Aorta (tissue), 5 donors: Measurements from ENCODE around the gene MMP25. TPM values are rescaled to one million over a fixed set of nuclear protein-coding genes. Genes with fewer than 3 reads are reported as not detected.

Experiments
- ATAC-seq: fragments of 200-7000 bp; cut with Tn5 transposase; one replicate; pipeline ENCODE4 v1.9.1; 2022; ENCODE audit warnings: moderate library complexity; ENCODE audit not compliant: low FRiP score
- DNase-seq, 2 donors: peaks; one replicate each; pipeline ENCODE4 v3.0.0-alpha.2; 2020
- H3K27ac ChIP-seq, 2 donors: one replicate each; pipeline ENCODE4 v1.5.1; 2013; ENCODE audit warnings: low read length in 2 of 2, mild to moderate bottlenecking in 2 of 2, moderate library complexity in 2 of 2, control low read depth in 1 of 2, inconsistent platforms in 1 of 2, low read depth in 1 of 2
- H3K27me3 ChIP-seq, 2 donors: one replicate each; pipeline ENCODE4 v1.6.1; 2013; ENCODE audit warnings: control low read depth in 1 of 2, low read length in 1 of 2, mild to moderate bottlenecking in 1 of 2, moderate library complexity in 1 of 2; ENCODE audit not compliant: insufficient read depth in 2 of 2, control insufficient read depth in 1 of 2
- H3K36me3 ChIP-seq, 2 donors: one replicate each; pipeline ENCODE4 v1.6.1; 2013; ENCODE audit warnings: control low read depth in 1 of 2, low read length in 1 of 2, mild to moderate bottlenecking in 1 of 2; ENCODE audit not compliant: insufficient read depth in 2 of 2, control insufficient read depth in 1 of 2
- H3K4me1 ChIP-seq, 2 donors: one replicate each; pipeline ENCODE4 v1.6.1; 2013; ENCODE audit warnings: low read length in 2 of 2, control low read depth in 1 of 2, mild to moderate bottlenecking in 1 of 2, moderate library complexity in 1 of 2; ENCODE audit not compliant: insufficient read depth in 2 of 2, control insufficient read depth in 1 of 2
- H3K4me3 ChIP-seq, 2 donors: one replicate each; pipeline ENCODE4 v1.5.1; 2013; ENCODE audit warnings: low read length in 2 of 2, control low read depth in 1 of 2, mild to moderate bottlenecking in 1 of 2
- H3K9me3 ChIP-seq: one replicate; pipeline ENCODE4 v1.6.1; 2013; ENCODE audit warnings: mild to moderate bottlenecking, low read length; ENCODE audit not compliant: control insufficient read depth
- WGBS, 2 donors: extraction: QIAGEN DNeasy Blood & Tissue Kit; methylation state at CpG; one replicate each; pipeline ENCODE4 v1.1.7; 2013; 5-methylcytosine and 5-hydroxymethylcytosine counted together
- intact Hi-C, 2 donors: fragments of 100-400 bp; cut with DNase I; formaldehyde crosslinking; loops; one replicate each; pipeline versions ENCODE4 v1.14.2 to v1.15.0; 2022
- polyA plus RNA-seq, 2 donors: library from polyadenylated mRNA; stranded (reverse); fragments of 200-250 nt; gene quantifications; one replicate each; pipeline ENCODE4 v1.2.3, GENCODE V29; 2013
- total RNA-seq, 2 donors: library from RNA; stranded (reverse); fragmentation: NEBNext Ultra II Directional; extraction: Animal tissue kit (Norgen Biotek cat#: 25700); gene quantifications; one replicate each; pipeline ENCODE4 v1.2.1, GENCODE V29; 2021
- donor health status: healthy with polysubstance abuse.
- donor health status: Bipolar disorder and iron deficiency.
- donor health status: DM: no; HTN: no; CAD: no.
- donor health status: DM: no; HTN: no; CAD: no.
- donor health status: DM: yes; HTN: yes; CAD: no.

MMP25 gene
- total and polyA plus RNA-seq, 4 donors, result 0.36 to 11.4 (median 2.0) TPM

DNA sequence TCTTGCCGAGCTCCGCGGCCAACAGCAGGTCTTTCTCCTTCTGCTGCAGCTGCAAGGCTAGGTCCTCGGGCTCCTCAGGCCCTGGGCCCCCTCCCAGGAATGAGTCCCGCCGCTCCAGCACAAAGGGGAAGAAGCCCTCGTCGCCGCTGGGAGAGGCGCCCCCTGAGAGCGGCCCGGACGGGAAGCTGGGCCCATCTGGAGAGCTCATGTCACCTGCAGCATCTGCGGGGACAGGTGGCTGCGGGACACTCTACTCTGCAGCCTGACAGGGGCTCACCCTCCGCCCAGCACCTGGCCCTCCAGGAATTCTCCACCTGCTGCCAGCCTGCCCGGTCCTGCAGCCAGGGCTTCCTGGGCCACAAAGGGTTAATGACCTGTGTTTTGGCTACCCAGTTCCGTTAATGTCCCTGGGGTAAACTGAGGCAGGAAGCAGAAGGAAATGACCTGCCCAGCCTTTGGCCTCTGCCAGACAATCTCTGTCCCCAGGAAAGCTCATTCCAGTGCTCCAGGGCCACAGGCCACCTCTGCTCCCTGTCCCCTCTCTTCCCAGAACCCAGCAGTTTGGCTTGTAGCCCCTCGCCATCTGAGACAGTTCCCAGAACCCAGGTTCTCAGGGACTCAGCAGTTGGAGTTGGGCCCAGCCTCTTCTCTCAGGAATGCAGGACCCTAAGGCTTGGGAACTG, 10.9 kb upstream of the MMP25 start:
- H3K4me1 ChIP-seq, result no peaks in the 10 kb centered on the region
- no peaks in the 10 kb centered on the region for H3K9me3 ChIP-seq
- 47 to 54% methylated on average over 19 of the region's 19 CpGs for WGBS, 2 donors
- peaks cover 0 to 1% of the 10 kb centered on the region in 2 donors for H3K27me3 ChIP-seq
- DNase-seq (no peak), ATAC-seq (no peak)
- H3K27ac ChIP-seq, result no peak overlapping the region
- intact Hi-C loops, result no loop called here
- no peak overlapping the region for H3K4me3 ChIP-seq
- H3K36me3 ChIP-seq, result no peaks in the 10 kb centered on the region

DNA sequence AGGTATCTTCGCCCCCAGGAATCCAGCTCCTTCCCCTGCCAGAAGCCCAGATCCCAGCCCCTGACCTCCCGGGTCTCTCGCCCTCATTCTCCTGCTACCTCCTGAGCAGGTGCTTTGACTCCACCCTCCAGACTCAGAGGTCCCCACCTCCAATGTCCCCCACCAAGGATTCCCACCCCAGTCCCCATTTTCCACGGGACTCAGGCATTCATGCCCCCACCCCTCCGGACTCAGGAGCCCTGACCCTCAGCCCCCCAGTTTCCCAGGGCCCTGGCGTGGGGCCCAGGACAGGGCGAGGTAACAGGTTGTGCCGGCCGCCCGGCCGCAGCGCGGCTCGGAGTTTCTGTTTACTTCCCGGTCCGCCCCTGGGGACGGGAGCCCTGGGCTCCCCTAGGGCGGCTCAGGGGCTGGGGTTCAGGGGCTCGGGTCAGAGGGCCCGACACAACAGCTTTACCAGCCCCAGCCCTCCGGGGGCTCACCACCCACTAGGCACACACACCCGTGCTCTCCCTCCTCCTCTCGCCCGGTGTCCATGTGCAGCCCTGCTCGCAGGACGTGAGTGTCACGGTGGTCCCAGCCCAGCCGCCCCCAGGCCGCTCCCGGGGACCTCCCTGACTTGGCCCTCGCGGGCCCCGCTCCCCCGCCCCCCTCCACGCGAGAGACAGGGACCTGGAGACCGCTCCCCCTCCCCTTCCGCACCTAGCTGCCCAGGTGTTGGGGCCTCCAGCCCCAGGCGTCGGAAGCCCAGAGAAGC, 10.2 kb upstream of the MMP25 start:
- Histone ChIP-seq H3K27me3 (peaks cover 0 to 1% of the 10 kb centered on the region in 2 donors), H3K4me1 (no peaks in the 10 kb centered on the region), H3K36me3 (no peaks in the 10 kb centered on the region), H3K27ac (no peak overlapping the region), H3K9me3 (no peaks in the 10 kb centered on the region), H3K4me3 (no peak overlapping the region)
- 2 to 3% methylated on average over 28 to 40 of the region's 40 CpGs for WGBS, 2 donors
- intact Hi-C loops, result no loop called here
- no peak for ATAC-seq
- no peak for DNase-seq

DNA sequence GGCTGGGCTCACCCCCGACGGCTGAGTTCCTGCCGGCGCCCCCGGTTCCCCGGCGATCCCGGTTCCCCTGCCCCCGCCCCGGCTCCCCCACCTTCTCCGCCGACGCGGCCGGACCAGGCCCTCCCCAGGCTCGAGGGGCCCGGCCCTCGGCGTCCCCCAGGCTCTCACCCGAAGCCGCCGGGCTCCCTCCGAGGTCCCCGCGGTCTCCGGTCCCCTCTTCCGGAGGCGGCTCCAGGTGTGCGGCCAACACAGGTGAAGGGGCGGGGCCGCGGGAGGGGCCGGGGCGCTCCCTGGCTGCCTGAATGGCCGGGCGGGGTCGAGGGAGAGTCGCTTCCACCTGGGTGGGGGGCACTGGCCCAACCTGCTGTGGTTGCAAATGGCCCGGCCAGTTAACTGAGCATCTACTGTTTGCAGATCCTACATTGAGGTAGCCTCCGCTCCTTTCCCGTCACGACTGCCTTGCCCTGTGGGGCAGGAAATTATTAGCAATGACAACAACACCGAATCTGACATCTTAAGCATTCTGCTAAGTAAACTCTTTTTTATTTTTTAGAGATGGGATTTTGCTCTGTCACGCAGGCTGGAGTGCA, 9.5 kb upstream of the MMP25 start, which contains the start of gene BICDL2:
Gene BICDL2, minus strand, starts transcription at position 219 of the 590 bp plus-strand sequence. CDS start 1,448 bp downstream, outside the sequence.
- H3K27ac ChIP-seq, result no peak within 1 kb of the TSS
- no peak for ATAC-seq
- no peaks in the 10 kb centered on the region for H3K4me1 ChIP-seq
- no peak within 1 kb of the TSS for H3K4me3 ChIP-seq
- WGBS, 2 donors, result 9 to 10% methylated on average over 30 to 44 of the region's 44 CpGs
- peaks cover 0 to 1% of the 10 kb centered on the region in 2 donors for H3K27me3 ChIP-seq
- intact Hi-C loops, result no loop called here
- H3K9me3 ChIP-seq, result no peaks in the 10 kb centered on the region
- no peak for DNase-seq
- H3K36me3 ChIP-seq, result no peaks in the 10 kb centered on the region

DNA sequence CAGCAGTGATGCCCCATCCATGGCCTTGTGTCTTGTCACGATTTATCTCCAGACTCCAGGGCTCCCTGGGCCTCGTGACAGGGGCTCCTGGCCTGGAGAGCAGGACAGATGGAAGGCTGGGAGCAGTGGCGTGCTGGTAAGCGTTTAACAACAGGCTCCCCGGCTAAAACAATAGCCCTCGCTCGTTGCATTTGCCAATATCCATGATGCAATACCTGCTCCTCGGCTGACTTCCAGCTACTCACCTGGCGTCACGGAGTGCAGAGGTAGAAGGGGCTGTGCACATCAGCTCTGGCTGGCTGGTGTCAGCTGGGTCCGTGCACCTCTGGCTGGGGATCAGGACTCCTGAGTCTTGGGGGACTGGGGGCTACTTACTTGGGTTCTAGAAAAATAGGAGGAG, 8.1 kb upstream of the MMP25 start:
- H3K27me3 ChIP-seq, result peaks cover 0 to 1% of the 10 kb centered on the region in 2 donors
- ATAC-seq (no peak), DNase-seq (no peak)
- intact Hi-C loops, result no loop called here
- H3K4me3 ChIP-seq, result no peak overlapping the region
- no peaks in the 10 kb centered on the region for H3K9me3 ChIP-seq
- no peak overlapping the region for H3K27ac ChIP-seq
- H3K4me1 ChIP-seq, result no peaks in the 10 kb centered on the region
- 47 to 49% methylated on average over 11 of the region's 11 CpGs for WGBS, 2 donors
- H3K36me3 ChIP-seq, result no peaks in the 10 kb centered on the region

DNA sequence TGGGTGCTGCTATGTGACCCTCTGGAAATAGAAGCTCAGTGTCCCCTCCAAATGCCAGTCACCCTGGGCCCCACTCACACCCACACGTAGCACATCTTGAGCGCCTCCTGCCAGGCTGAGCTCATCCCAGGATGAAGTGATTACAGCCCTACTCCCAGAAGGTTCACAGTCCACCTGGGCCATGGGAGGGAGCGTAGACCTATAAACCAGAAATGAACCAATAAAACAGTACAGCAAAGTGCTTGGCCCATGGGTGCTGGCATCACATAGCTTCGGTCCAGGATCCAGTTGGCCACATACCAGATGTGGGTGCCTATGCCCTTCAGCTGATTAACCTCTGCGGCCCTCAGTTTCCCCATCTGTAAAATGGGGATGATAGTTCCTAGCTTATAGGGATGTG, 7.5 kb upstream of the MMP25 start:
- Histone ChIP-seq H3K27ac (no peak overlapping the region), H3K4me1 (no peaks in the 10 kb centered on the region), H3K27me3 (peaks cover 0 to 1% of the 10 kb centered on the region in 2 donors), H3K4me3 (no peak overlapping the region), H3K36me3 (no peaks in the 10 kb centered on the region), H3K9me3 (no peaks in the 10 kb centered on the region)
- DNase-seq (no peak), ATAC-seq (no peak)
- intact Hi-C loops, result no loop called here
- WGBS, 2 donors, result 79 to 84% methylated on average over 5 of the region's 5 CpGs

DNA sequence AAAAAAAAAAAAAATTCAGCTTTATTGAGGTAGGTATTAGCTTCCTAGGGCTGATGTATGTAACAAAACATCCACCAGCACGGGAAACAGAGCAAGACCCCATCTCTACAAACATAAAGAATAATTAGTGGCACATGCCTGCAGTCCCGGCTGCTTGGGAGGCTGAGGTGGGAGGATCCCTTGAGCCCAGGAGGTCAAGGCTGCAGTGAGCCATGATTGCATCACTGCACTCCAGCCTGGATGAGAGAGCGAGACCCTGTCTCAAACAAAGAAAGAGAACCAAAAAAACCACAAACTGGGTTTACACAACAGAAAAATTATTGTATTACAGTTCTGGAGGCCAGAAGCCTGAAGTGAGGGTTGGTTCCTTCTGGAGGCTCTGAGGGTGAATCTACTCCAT, 4.0 kb upstream of the MMP25 start:
- no peaks in the 10 kb centered on the region for H3K36me3 ChIP-seq
- H3K4me3 ChIP-seq, result no peak overlapping the region
- peaks cover 0 to 1% of the 10 kb centered on the region in 2 donors for H3K27me3 ChIP-seq
- ATAC-seq, result no peak
- no peaks in the 10 kb centered on the region for H3K9me3 ChIP-seq
- H3K4me1 ChIP-seq, result no peaks in the 10 kb centered on the region
- no peak overlapping the region for H3K27ac ChIP-seq
- DNase-seq, result no peak
- intact Hi-C loops, result no loop called here
- WGBS, 2 donors, result 84 to 93% methylated on average over 3 of the region's 3 CpGs

DNA sequence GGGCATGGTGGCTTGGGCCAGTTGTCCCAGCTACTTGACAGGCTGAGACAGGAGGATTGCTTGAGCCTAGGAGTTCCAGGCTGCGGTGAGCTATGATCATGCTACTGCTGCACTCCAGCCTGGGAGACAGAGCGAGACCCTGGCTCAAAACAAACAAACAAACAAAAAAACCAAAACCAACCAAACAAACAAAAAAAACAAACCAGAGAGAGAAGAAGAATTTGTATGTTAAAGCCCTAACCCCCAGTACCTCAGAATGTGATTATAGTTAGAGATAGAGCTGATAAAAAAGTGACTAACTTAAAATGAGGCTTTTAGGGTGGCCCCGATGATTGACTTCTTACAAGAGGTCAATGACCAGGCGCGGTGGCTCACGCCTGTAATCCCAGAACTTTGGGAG, 1.7 kb upstream of the MMP25 start:
- DNase-seq (no peak), ATAC-seq (no peak)
- 88 to 91% methylated on average over 6 of the region's 6 CpGs for WGBS, 2 donors

DNA sequence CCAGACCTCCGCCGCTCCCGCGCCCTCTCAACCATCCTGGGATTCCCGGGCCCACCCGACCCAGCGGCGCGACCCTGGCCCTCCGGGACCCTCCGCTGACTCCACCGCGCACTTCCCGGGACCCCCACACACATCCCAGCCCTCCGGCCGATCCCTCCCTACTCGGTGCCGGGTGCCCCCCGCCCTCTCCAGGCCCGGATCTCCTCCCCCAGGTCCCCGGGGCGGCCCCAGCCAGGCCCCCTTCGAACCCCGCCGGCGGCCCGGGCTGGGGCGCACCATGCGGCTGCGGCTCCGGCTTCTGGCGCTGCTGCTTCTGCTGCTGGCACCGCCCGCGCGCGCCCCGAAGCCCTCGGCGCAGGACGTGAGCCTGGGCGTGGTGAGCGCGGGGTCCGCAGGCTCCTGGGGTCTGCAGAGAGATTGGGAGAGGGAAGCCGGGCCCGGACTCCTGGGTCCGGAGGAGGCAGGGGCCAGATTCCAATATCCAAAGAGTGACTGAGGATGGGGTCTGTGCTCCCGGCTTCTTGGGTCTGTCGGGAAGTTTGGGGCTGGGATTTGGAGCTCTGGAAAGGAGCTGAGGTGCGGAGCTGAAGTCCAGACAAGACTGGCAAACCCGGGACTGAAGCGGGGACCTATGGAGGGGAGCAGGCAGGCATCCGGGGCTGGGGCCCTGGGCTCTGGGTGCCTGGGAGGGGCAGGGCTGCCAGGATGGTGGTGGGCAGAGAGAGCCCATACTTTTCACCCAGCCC, 453 bp downstream of the MMP25 start:
- Histone ChIP-seq H3K4me1 (no peaks in the 10 kb centered on the region), H3K27ac (no peak overlapping the region), H3K27me3 (no peaks in the 10 kb centered on the region), H3K9me3 (no peaks in the 10 kb centered on the region), H3K4me3 (no peak overlapping the region), H3K36me3 (no peaks in the 10 kb centered on the region)
- intact Hi-C loops, result no loop called here
- DNase-seq (no peak), ATAC-seq (no peak)
- 1 to 2% methylated on average over 42 to 54 of the region's 54 CpGs for WGBS, 2 donors

More for the DNA sequence above, 1.7 kb upstream of the MMP25 start:
- no peak overlapping the region for H3K27ac ChIP-seq
- no peaks in the 10 kb centered on the region for H3K36me3 ChIP-seq
- H3K4me3 ChIP-seq, result no peak overlapping the region
- intact Hi-C loops, result no loop called here
- H3K4me1 ChIP-seq, result no peaks in the 10 kb centered on the region
- H3K27me3 ChIP-seq, result no peaks in the 10 kb centered on the region
- H3K9me3 ChIP-seq, result no peaks in the 10 kb centered on the region
